Measurements from ENCODE around the gene FRYL.
"Not testable (repeated sequence)": the region's sequence is repeated elsewhere in the genome, so short reads cannot be mapped to it uniquely, and the experiment has no call there.

Gene FRYL

GRCh38 chr4:48705609-48706008, 74.5 kb downstream of the FRYL start:
- DNase-seq (ENCODE audit: low read depth), result no peak
- no peak overlapping the region for H3K4me3 ChIP-seq (ENCODE audit: low read length)
- TF ChIP-seq CTCF (conservative IDR thresholded peaks at IDR 0.05; ENCODE audit: low read length), result no peak

GRCh38 chr4:48704091-48704802, 75.8 kb downstream of the FRYL start:
- no peak for DNase-seq (ENCODE audit: low read depth)
- no peak for TF ChIP-seq CTCF (conservative IDR thresholded peaks at IDR 0.05; ENCODE audit: low read length)
- H3K4me3 ChIP-seq (ENCODE audit: low read length), result no peak overlapping the region

- DNase-seq (ENCODE audit: low read depth), result no peak
- peak overlapping the region; percentile 11; the same call in 1 of the 2 replicates for H3K4me3 ChIP-seq (ENCODE audit: low read length)
- TF ChIP-seq CTCF (conservative IDR thresholded peaks at IDR 0.05; ENCODE audit: low read length), result no peak
Observed at GRCh38 chr4:48699475-48699874, 80.6 kb downstream of the FRYL start.

GRCh38 chr4:48698029-48698971, 81.8 kb downstream of the FRYL start:
- TF ChIP-seq CTCF (conservative IDR thresholded peaks at IDR 0.05; ENCODE audit: low read length), result no peak
- no peak overlapping the region for H3K4me3 ChIP-seq (ENCODE audit: low read length)
- peak; percentile 86 for DNase-seq (ENCODE audit: low read depth)

- not testable (repeated sequence) for DNase-seq (ENCODE audit: low read depth); H3K4me3 ChIP-seq (ENCODE audit: low read length)
Observed at GRCh38 chr4:48697516-48697915, 82.6 kb downstream of the FRYL start.

- TF ChIP-seq CTCF (conservative IDR thresholded peaks at IDR 0.05; ENCODE audit: low read length), result no peak
- H3K4me3 ChIP-seq (ENCODE audit: low read length), result no peak overlapping the region
Observed at GRCh38 chr4:48694824-48695223, 85.3 kb downstream of the FRYL start.

GRCh38 chr4:48693856-48694574, 86.1 kb downstream of the FRYL start:
- TF ChIP-seq CTCF (conservative IDR thresholded peaks at IDR 0.05; ENCODE audit: low read length), result no peak
- DNase-seq (ENCODE audit: low read depth), result no peak
- H3K4me3 ChIP-seq (ENCODE audit: low read length), result no peak overlapping the region

More at GRCh38 chr4:48694824-48695223, 85.3 kb downstream of the FRYL start:
- no peak for DNase-seq (ENCODE audit: low read depth)
